K562 (cell line): ENCODE measurements around the gene YEATS2. TPM values are rescaled to one million over a fixed set of nuclear protein-coding genes. Genes with fewer than 3 reads are reported as not detected.

Source experiments
- ATAC-seq: fragments of 200-7000 bp; cut with Tn5 transposase; 3 replicates; pipeline ENCODE4 v1.9.1; 2020; ENCODE audit warnings: moderate library complexity
- BruUV-seq: library from RNA; stranded (reverse); fragments of 400-500 nt; replicated peaks from 2 replicates; lab custom pipeline; 2021; lab: Mats Ljungman, UMichigan
- CTCF ChIA-PET: fragments of 300-600 bp; formaldehyde crosslinking; extraction: SDS; loops from one replicate; lab custom pipeline; 2021; ENCODE audit warnings: low intra/inter-chr PET ratio; lab: Yijun Ruan, JAX
- POLR2A ChIA-PET: fragments of 300-600, 350-650 bp; sonication (Branson Sonifier 250); formaldehyde crosslinking; extraction: SDS; loops from one replicate; lab custom pipeline; 2021; ENCODE audit warnings: antibody characterized with exemption, inconsistent platforms; lab: Yijun Ruan, JAX
- DNase-seq, 4 experiments: peaks; one replicate each; pipeline versions ENCODE4 v3.0.0 to v3.0.0-alpha.2; 2011 to 2018; ENCODE audit warnings: low spot score in 3 of 4, mixed read lengths in 3 of 4; ENCODE audit errors: extremely low read depth in 1 of 4
- FAIRE-seq: peaks from 2 replicates; lab custom pipeline; 2011; peaks lifted over from hg19 to GRCh38; lab: Jason Lieb, UNC
- H2AFZ ChIP-seq: 2 replicates; pipeline ENCODE4 v1.6.0; 2011; ENCODE audit warnings: low read depth, low read length, control low read depth, inconsistent platforms
- H3K27ac ChIP-seq: fragments of 200-600 bp; 3 replicates; pipeline ENCODE4 v1.8.0; 2011; ENCODE audit warnings: low read depth, mild to moderate bottlenecking, control low read depth, inconsistent platforms, low read length, moderate library complexity, mixed read lengths; ENCODE audit errors: extremely low read depth
- H3K27me3 ChIP-seq, 2 experiments: fragments of 300-600 bp in 1 of 2; 2 replicates in 1 of 2; 3 replicates in 1 of 2; pipeline versions ENCODE4 v1.6.0 to v1.8.0; 2011; ENCODE audit warnings: inconsistent platforms in 2 of 2, low read length in 2 of 2, mild to moderate bottlenecking in 1 of 2, mixed read lengths in 1 of 2, moderate library complexity in 1 of 2; ENCODE audit not compliant: control insufficient read depth in 2 of 2, insufficient read depth in 2 of 2
- H3K36me3 ChIP-seq: fragments of 300-600 bp; 3 replicates; pipeline ENCODE4 v1.8.0; 2011; ENCODE audit warnings: mild to moderate bottlenecking, low read length, inconsistent platforms; ENCODE audit not compliant: control insufficient read depth, insufficient read depth
- H3K4me1 ChIP-seq, 2 experiments: fragments of 200-600 bp in 1 of 2; replicated peaks in 1 of 2; 2 replicates in 1 of 2; 3 replicates in 1 of 2; pipeline versions ENCODE4 v1.5.1 to v1.8.0; 2011; ENCODE audit warnings: inconsistent platforms in 2 of 2, low read length in 2 of 2, mild to moderate bottlenecking in 1 of 2, mixed read lengths in 1 of 2, moderate library complexity in 1 of 2; ENCODE audit not compliant: control insufficient read depth in 2 of 2, insufficient read depth in 2 of 2
- H3K4me2 ChIP-seq: 2 replicates; pipeline ENCODE4 v1.6.1; 2011; ENCODE audit warnings: low read length, control low read depth, inconsistent platforms, mixed read lengths; ENCODE audit not compliant: insufficient read depth
- H3K4me3 ChIP-seq: fragments of 200-600 bp; sonication (generic), shearing (Covaris generic); 2 replicates; pipeline ENCODE4 v1.5.1; 2016; ENCODE audit warnings: control low read depth, inconsistent platforms
- H3K79me2 ChIP-seq: fragments of 200-600 bp; 3 replicates; pipeline ENCODE4 v1.8.0; 2011; ENCODE audit warnings: low read length, inconsistent platforms; ENCODE audit not compliant: control insufficient read depth, insufficient read depth
- H3K9ac ChIP-seq, 2 experiments: 2 replicates each; pipeline versions ENCODE4 v1.6.0 to v1.6.1; 2011; ENCODE audit warnings: low read depth in 2 of 2, low read length in 2 of 2, control low read depth in 1 of 2, inconsistent platforms in 1 of 2, mild to moderate bottlenecking in 1 of 2, mixed read lengths in 1 of 2; ENCODE audit not compliant: insufficient read depth in 1 of 2
- H3K9me1 ChIP-seq: one replicate; pipeline ENCODE4 v1.6.0; 2011; ENCODE audit warnings: inconsistent platforms, mild to moderate bottlenecking, low read length, moderate library complexity; ENCODE audit not compliant: control insufficient read depth, insufficient read depth
- H3K9me3 ChIP-seq: replicated peaks from 2 replicates; pipeline ENCODE4 v1.5.1; 2011; ENCODE audit warnings: low read depth, low read length, inconsistent platforms; ENCODE audit not compliant: control insufficient read depth, insufficient read depth
- H4K20me1 ChIP-seq: replicated peaks from 2 replicates; pipeline ENCODE4 v1.6.1; 2011; ENCODE audit warnings: low read length, inconsistent platforms, mixed read lengths; ENCODE audit not compliant: control insufficient read depth, insufficient read depth
- CCAR2 ChIP-seq: fragments of 200-400 bp; formaldehyde crosslinking; IDR thresholded peaks from 2 replicates; pipeline ENCODE4 v1.6.1; 2017; ENCODE audit warnings: mild to moderate bottlenecking, low read depth, low read length
- ETS2 ChIP-seq: IDR thresholded peaks from 2 replicates; pipeline ENCODE4 v1.6.1; 2016; ENCODE audit warnings: borderline replicate concordance, missing genetic modification characterization, mild to moderate bottlenecking, moderate library complexity, missing compliant biosample characterization; ENCODE audit not compliant: poor library complexity, severe bottlenecking
- GATAD2B ChIP-seq: fragments of 450-650 bp; IDR thresholded peaks from 2 replicates; pipeline ENCODE4 v1.6.1; 2017; ENCODE audit warnings: mild to moderate bottlenecking, borderline replicate concordance
- MECOM ChIP-seq: fragments of 250-450 bp; sonication (Bioruptor Pico); IDR thresholded peaks from 2 replicates; pipeline ENCODE4 v1.8.0; 2022; ENCODE audit warnings: inconsistent platforms
- NELFE ChIP-seq: IDR thresholded peaks from 2 replicates; pipeline ENCODE4 v1.6.1; 2011; ENCODE audit warnings: mild to moderate bottlenecking; ENCODE audit not compliant: insufficient read depth, insufficient read length
- POLR2AphosphoS5 ChIP-seq: IDR thresholded peaks from 2 replicates; pipeline ENCODE4 v1.6.1; 2011; ENCODE audit warnings: mild to moderate bottlenecking, low read depth, low read length, moderate library complexity; ENCODE audit not compliant: control insufficient read depth, insufficient read depth
- RAD51 ChIP-seq: fragments of 450-650 bp; IDR thresholded peaks from 2 replicates; pipeline ENCODE4 v1.7.1; 2016; ENCODE audit warnings: low read depth, mild to moderate bottlenecking, borderline replicate concordance
- RBFOX2 ChIP-seq: fragments of 200-400 bp; formaldehyde crosslinking; IDR thresholded peaks from 2 replicates; pipeline ENCODE4 v1.6.1; 2017; ENCODE audit warnings: low read depth, mild to moderate bottlenecking, low read length, moderate library complexity
- SMARCB1 ChIP-seq: IDR thresholded peaks from 2 replicates; pipeline ENCODE4 v1.6.1; 2011; ENCODE audit warnings: improper control_type of control experiment, low read depth; ENCODE audit not compliant: insufficient read length
- ZNF224 ChIP-seq: sonication (generic); formaldehyde crosslinking; IDR thresholded peaks from 2 replicates; pipeline ENCODE4 v1.8.0; 2022; ENCODE audit warnings: mild to moderate bottlenecking, missing genetic modification reagents
- ZNF274 ChIP-seq: IDR thresholded peaks from 2 replicates; pipeline ENCODE4 v1.6.1; 2011; ENCODE audit warnings: low read depth, mild to moderate bottlenecking, low read length, moderate library complexity, borderline replicate concordance
- ZNF282 ChIP-seq: sonication (generic); formaldehyde crosslinking; IDR thresholded peaks from 2 replicates; pipeline ENCODE4 v1.8.1; 2023; ENCODE audit warnings: missing genetic modification reagents
- ZNF583 ChIP-seq: fragments of 250-450 bp; sonication (Bioruptor Pico); IDR thresholded peaks from 2 replicates; pipeline ENCODE4 v1.4.0; 2020
- ZNF764 ChIP-seq: fragments of 250-450 bp; sonication (Bioruptor Pico); IDR thresholded peaks from 2 replicates; pipeline ENCODE4 v1.4.0; 2020; ENCODE audit warnings: low read depth, mild to moderate bottlenecking, moderate library complexity
- WGBS: fragments of 100-300 bp; shearing (Covaris generic); methylation state at CpG from one replicate; pipeline ENCODE4 v1.1.6; 2016; ENCODE audit warnings: low coverage, mixed read lengths; ENCODE audit not compliant: insufficient coverage; ENCODE audit errors: missing lambda C conversion rate; 5-methylcytosine and 5-hydroxymethylcytosine counted together
- in situ Hi-C: fragments of 300-500 bp; cut with MboI; formaldehyde crosslinking; loops from 4 replicates; pipeline ENCODE4 v1.15.0; 2018; ENCODE audit warnings: inconsistent platforms, mixed read lengths
- intact Hi-C: fragments of 100-400 bp; cut with micrococcal nuclease; formaldehyde crosslinking; loops from 2 replicates; pipeline ENCODE4 v1.14.2; 2022
- polyA plus RNA-seq, 8 experiments: library from polyadenylated mRNA; depleted of rRNA in 4 of 8; stranded (reverse) in 5 of 8; unstranded in 3 of 8; fragments of >200 nt; fragmentation: Nextera tagmentation in 2 of 8; fragmentation: Illumina TruSeq in 1 of 8; extraction: Ambion mirVana in 2 of 8; extraction: Trizol in 1 of 8; gene quantifications; 2 replicates each; pipeline versions ENCODE4 v1.2.1 to v1.2.3, GENCODE V29; 2011 to 2014; ENCODE audit warnings: inconsistent platforms in 1 of 8, missing spikeins in 1 of 8
- total RNA-seq, 7 experiments: library from RNA; depleted of rRNA in 6 of 7; stranded (reverse); fragments of >200 nt in 6 of 7; fragmentation: Illumina TruSeq in 2 of 7; extraction: Trizol in 2 of 7; gene quantifications; 2 replicates each; pipeline versions ENCODE4 v1.2.1 to v1.2.3, GENCODE V29; 2011 to 2021; ENCODE audit warnings: low replicate concordance in 1 of 7
- TF ChIP-seq, protein P1 (sequence below): fragments of 450-650 bp; formaldehyde crosslinking; conservative IDR thresholded peaks from 2 replicates; pipeline ENCODE4 v1.4.0; 2022; ENCODE audit warnings: mild to moderate bottlenecking, missing genetic modification characterization
- TF ChIP-seq, protein P2 (sequence below), 2 experiments: fragments of 200-800 bp in 1 of 2; sonication (Bioruptor generic) in 1 of 2; sonication (generic) in 1 of 2; formaldehyde crosslinking in 1 of 2; IDR thresholded peaks in 1 of 2; conservative IDR thresholded peaks in 1 of 2; 2 replicates each; pipeline versions ENCODE4 v1.5.0 to v1.6.1; 2016 to 2020; ENCODE audit warnings: missing compliant biosample characterization in 1 of 2, missing genetic modification characterization in 1 of 2, missing genetic modification reagents in 1 of 2
- TF ChIP-seq, protein P3 (sequence below): fragments of 250-450 bp; sonication (Bioruptor Pico); IDR thresholded peaks from 2 replicates; pipeline ENCODE4 v1.5.0; 2021

Gene YEATS2
- total and polyA plus RNA-seq, 9 of the 15 experiments (the other 6 are each of a cell fraction or from before 2014, with no cell fraction given), result 1.8 to 35.2 (median 19.0) TPM

DNA sequence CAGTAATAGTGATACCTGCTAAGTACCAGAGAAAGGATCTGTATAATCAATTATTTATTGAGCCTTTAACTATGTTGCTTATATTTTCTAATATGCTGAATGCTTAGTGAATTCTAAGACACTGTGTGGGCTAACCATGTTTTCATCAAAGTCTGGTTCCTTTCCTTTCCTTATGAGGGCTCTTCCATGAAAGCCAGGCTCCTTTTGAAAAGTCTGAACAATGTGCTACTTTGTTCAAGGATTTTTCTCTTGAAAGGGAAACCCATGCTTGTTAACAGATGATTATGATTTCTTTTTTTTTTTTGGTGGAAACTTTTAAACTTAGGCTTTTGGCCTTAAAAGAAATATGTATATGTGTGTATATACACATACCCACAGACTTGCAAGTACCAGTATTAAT is 17.0 kb downstream of the YEATS2 start (continued):
- TF ChIP-seq ZNF274 (no peak), ETS2 (tag) (no peak), GATAD2B (no peak), MECOM (CRISPR knock-in tag) (no peak)
- TF ChIP-seq, protein P1, sequence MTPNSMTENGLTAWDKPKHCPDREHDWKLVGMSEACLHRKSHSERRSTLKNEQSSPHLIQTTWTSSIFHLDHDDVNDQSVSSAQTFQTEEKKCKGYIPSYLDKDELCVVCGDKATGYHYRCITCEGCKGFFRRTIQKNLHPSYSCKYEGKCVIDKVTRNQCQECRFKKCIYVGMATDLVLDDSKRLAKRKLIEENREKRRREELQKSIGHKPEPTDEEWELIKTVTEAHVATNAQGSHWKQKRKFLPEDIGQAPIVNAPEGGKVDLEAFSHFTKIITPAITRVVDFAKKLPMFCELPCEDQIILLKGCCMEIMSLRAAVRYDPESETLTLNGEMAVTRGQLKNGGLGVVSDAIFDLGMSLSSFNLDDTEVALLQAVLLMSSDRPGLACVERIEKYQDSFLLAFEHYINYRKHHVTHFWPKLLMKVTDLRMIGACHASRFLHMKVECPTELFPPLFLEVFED (CRISPR knock-in tag), result no peak

DNA sequence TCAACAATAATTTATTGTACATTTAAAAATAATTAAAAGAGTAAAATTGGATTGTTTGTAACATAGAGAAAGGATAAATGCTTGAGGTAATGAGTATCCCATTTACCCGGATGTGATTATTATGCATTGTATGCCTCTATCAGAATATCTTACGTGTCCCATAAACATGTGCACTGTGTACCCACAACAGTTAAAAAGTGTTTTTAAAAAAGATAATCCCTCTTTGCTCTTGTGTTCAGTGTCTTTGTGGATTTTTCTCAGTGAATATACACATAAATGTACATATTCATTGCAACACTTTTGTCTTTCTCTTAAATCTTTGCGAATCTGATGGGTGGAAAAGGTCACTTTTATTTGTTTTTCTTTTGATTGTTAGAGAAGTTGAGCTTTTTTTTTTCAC is 20.4 kb downstream of the YEATS2 start:
- H3K4me2 ChIP-seq, result no peak overlapping the region
- no peaks in the 10 kb centered on the region for H3K4me1 ChIP-seq
- DNase-seq, result no peak
- no peak overlapping the region for H3K4me3 ChIP-seq
- BruUV-seq, result no TSS peak
- no peak overlapping the region for H3K27ac ChIP-seq
- peaks cover 55% of the 10 kb centered on the region for H3K36me3 ChIP-seq
- no peak for ATAC-seq
- in situ Hi-C loops (no loop called here), intact Hi-C loops (no loop called here)
- FAIRE-seq, result no peak
- no peak overlapping the region for H2AFZ ChIP-seq
- peaks cover 10% of the 10 kb centered on the region; the same call in 2 of the 3 replicates for H3K79me2 ChIP-seq
- no peak overlapping the region for H3K9ac ChIP-seq
- WGBS, result 95% methylated on average over 3 of the region's 3 CpGs
- no peaks in the 10 kb centered on the region for H4K20me1 ChIP-seq
- no peaks in the 10 kb centered on the region for H3K9me1 ChIP-seq
- ChIA-PET CTCF (no interaction called here), POLR2A (no interaction called here)
- H3K9me3 ChIP-seq, result no peaks in the 10 kb centered on the region
- H3K27me3 ChIP-seq, result no peaks in the 10 kb centered on the region
- TF ChIP-seq ZNF282, result no peak
- TF ChIP-seq, protein P2, sequence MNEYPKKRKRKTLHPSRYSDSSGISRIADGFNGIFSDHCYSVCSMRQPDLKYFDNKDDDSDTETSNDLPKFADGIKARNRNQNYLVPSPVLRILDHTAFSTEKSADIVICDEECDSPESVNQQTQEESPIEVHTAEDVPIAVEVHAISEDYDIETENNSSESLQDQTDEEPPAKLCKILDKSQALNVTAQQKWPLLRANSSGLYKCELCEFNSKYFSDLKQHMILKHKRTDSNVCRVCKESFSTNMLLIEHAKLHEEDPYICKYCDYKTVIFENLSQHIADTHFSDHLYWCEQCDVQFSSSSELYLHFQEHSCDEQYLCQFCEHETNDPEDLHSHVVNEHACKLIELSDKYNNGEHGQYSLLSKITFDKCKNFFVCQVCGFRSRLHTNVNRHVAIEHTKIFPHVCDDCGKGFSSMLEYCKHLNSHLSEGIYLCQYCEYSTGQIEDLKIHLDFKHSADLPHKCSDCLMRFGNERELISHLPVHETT (CRISPR knock-in tag; conservative IDR thresholded peaks at IDR 0.05 in 1 of 2, IDR thresholded peaks at IDR 0.05 in 1 of 2), result no peak
- no peak for TF ChIP-seq RAD51
- no peak for TF ChIP-seq ZNF764 (CRISPR knock-in tag)
- TF ChIP-seq ZNF224 (CRISPR knock-in tag), result no peak
- TF ChIP-seq, protein P3, sequence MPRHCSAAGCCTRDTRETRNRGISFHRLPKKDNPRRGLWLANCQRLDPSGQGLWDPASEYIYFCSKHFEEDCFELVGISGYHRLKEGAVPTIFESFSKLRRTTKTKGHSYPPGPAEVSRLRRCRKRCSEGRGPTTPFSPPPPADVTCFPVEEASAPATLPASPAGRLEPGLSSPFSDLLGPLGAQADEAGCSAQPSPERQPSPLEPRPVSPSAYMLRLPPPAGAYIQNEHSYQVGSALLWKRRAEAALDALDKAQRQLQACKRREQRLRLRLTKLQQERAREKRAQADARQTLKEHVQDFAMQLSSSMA (CRISPR knock-in tag), result no peak
- TF ChIP-seq CCAR2, result no peak
- no peak for TF ChIP-seq SMARCB1
- TF ChIP-seq, protein P1 (CRISPR knock-in tag), result no peak
- TF ChIP-seq ZNF583 (CRISPR knock-in tag), result no peak
- no peak for TF ChIP-seq POLR2AphosphoS5
- TF ChIP-seq NELFE, result no peak
- TF ChIP-seq RBFOX2, result no peak
